ENCODE measurements around the gene DENND1A. TPM values are rescaled to one million over a fixed set of nuclear protein-coding genes. Genes with fewer than 3 reads are reported as not detected.

Gene DENND1A
- total RNA-seq, 1 donor from 2014 or later: 12.7 TPM

- TF ChIP-seq EZH2 (IDR thresholded peaks at IDR 0.05; ENCODE audit: insufficient read depth, low read length): no peak
- TF ChIP-seq, protein P1, sequence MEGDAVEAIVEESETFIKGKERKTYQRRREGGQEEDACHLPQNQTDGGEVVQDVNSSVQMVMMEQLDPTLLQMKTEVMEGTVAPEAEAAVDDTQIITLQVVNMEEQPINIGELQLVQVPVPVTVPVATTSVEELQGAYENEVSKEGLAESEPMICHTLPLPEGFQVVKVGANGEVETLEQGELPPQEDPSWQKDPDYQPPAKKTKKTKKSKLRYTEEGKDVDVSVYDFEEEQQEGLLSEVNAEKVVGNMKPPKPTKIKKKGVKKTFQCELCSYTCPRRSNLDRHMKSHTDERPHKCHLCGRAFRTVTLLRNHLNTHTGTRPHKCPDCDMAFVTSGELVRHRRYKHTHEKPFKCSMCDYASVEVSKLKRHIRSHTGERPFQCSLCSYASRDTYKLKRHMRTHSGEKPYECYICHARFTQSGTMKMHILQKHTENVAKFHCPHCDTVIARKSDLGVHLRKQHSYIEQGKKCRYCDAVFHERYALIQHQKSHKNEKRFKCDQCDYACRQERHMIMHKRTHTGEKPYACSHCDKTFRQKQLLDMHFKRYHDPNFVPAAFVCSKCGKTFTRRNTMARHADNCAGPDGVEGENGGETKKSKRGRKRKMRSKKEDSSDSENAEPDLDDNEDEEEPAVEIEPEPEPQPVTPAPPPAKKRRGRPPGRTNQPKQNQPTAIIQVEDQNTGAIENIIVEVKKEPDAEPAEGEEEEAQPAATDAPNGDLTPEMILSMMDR (IDR thresholded peaks at IDR 0.05; ENCODE audit: insufficient read depth, low read depth, low read length): no peak
- Histone ChIP-seq H3K4me1 (ENCODE audit: insufficient read depth, low read length) (peaks cover 13% of the 10 kb centered on the region), H4K20me1 (ENCODE audit: insufficient read depth, low read length) (peaks cover 35% of the 10 kb centered on the region), H3K9me3 (ENCODE audit: insufficient read depth, low read depth, low read length) (no peaks in the 10 kb centered on the region), H3K27ac (ENCODE audit: low read depth, low read length) (no peak overlapping the region), H3K9ac (ENCODE audit: low read length) (peak overlapping the region; percentile 74), H2AFZ (ENCODE audit: low read depth, low read length) (peak overlapping the region; percentile 62), H3K79me2 (ENCODE audit: insufficient read depth, low read length) (peaks cover 28% of the 10 kb centered on the region), H3K4me3 (ENCODE audit: insufficient read depth, low read depth, low read length) (peak overlapping the region; percentile 75), H3K27me3 (ENCODE audit: insufficient read depth, low read length) (no peaks in the 10 kb centered on the region), H3K36me3 (ENCODE audit: insufficient read depth, low read length) (no peaks in the 10 kb centered on the region), H3K4me2 (ENCODE audit: low read length) (peak overlapping the region; percentile 92)
- DNase-seq (ENCODE audit: low read depth): peak; percentile 25
- Mint-ChIP-seq H3K4me1 (ENCODE audit: low read depth, unreplicated experiment) (peaks cover 48% of the 10 kb centered on the region), H3K36me3 (ENCODE audit: low read depth, unreplicated experiment) (no peaks in the 10 kb centered on the region), H3K27me3 (ENCODE audit: low read depth, unreplicated experiment) (no peaks in the 10 kb centered on the region), H3K4me3 (ENCODE audit: unreplicated experiment) (peak overlapping the region; percentile 90), H3K27ac (ENCODE audit: unreplicated experiment) (no peak overlapping the region), H3K9me3 (ENCODE audit: unreplicated experiment) (no peaks in the 10 kb centered on the region)
- FAIRE-seq: no peak
These were observed 1.3 kb downstream of the DENND1A start for GRCh38 chr9:123928533-123929176.

DNA sequence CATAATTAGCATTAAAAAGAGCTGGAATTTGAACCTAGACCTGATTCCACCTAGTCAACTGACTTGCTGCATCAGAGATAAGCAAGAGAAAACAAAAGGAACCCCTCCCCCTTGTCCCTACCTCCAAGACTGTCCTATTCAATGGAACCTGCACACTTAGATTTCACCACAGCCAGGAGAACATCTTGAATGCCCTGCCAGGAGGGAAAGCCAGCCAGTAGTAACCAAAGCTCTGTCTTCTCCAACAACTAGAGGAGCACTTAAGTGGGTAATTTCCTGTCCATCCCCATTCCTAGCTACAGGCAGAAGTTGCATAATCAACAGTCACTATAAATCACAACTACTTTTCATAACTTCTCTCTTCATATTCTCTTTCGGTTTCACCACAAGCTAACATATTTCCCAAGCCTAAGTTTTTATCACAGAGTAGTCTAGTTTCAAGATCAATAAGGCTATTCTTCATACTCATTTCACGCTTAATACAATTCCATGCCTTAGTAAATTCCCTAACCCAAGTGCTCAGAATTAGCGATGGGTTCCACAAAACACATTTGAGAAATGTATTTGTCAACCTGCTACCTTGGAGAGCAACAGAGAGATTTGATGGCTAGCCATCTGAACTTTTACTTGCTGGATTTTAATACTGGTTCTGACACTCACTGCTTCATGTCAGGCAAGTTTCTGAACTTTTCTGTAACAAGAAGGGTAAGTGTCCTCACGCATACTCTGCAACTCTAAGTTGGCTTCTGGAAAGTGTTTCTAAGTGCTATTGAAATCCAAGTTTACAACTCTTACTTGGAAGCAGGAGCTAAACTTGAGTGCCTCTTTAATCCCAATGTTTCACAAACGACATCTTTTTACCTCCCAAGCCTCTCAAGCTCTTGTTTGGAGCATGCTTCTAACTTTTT, 2.0 kb downstream of the DENND1A start:
- Histone ChIP-seq H3K79me2 (ENCODE audit: insufficient read depth, low read length) (peaks cover 28% of the 10 kb centered on the region), H2AFZ (ENCODE audit: low read depth, low read length) (no peak overlapping the region), H3K27ac (ENCODE audit: low read depth, low read length) (no peak overlapping the region), H3K27me3 (ENCODE audit: insufficient read depth, low read length) (no peaks in the 10 kb centered on the region), H3K4me2 (ENCODE audit: low read length) (peak overlapping the region; percentile 92), H3K9me3 (ENCODE audit: insufficient read depth, low read depth, low read length) (no peaks in the 10 kb centered on the region), H3K36me3 (ENCODE audit: insufficient read depth, low read length) (no peaks in the 10 kb centered on the region), H3K4me1 (ENCODE audit: insufficient read depth, low read length) (peaks cover 9% of the 10 kb centered on the region), H4K20me1 (ENCODE audit: insufficient read depth, low read length) (peaks cover 36% of the 10 kb centered on the region), H3K4me3 (ENCODE audit: insufficient read depth, low read depth, low read length) (no peak overlapping the region), H3K9ac (ENCODE audit: low read length) (no peak overlapping the region)
- no peak for TF ChIP-seq EZH2 (IDR thresholded peaks at IDR 0.05; ENCODE audit: insufficient read depth, low read length)
- TF ChIP-seq, protein P1 (IDR thresholded peaks at IDR 0.05; ENCODE audit: insufficient read depth, low read depth, low read length): no peak
- H3K4me1 Mint-ChIP-seq (ENCODE audit: low read depth, unreplicated experiment): peaks cover 45% of the 10 kb centered on the region
- H3K27me3 Mint-ChIP-seq (ENCODE audit: low read depth, unreplicated experiment): no peaks in the 10 kb centered on the region
- no peak for FAIRE-seq
- H3K9me3 Mint-ChIP-seq (ENCODE audit: unreplicated experiment): no peaks in the 10 kb centered on the region
- no peak overlapping the region for H3K27ac Mint-ChIP-seq (ENCODE audit: unreplicated experiment)
- H3K4me3 Mint-ChIP-seq (ENCODE audit: unreplicated experiment): peak overlapping the region; percentile 90
- no peak for DNase-seq (ENCODE audit: low read depth)
- H3K36me3 Mint-ChIP-seq (ENCODE audit: low read depth, unreplicated experiment): no peaks in the 10 kb centered on the region

Data from astrocyte (in vitro differentiated cells and primary cell).